ENCODE results near the gene ATRIP. TPM values are rescaled to one million over a fixed set of nuclear protein-coding genes. Genes with fewer than 3 reads are reported as not detected.
"Not testable (repeated sequence)": the region's sequence is repeated elsewhere in the genome, so short reads cannot be mapped to it uniquely, and the experiment has no call there.

ATRIP gene
- total RNA-seq, 6 donors from 2014 or later: 5.1 to 10.5 (median 6.5) TPM

DNA sequence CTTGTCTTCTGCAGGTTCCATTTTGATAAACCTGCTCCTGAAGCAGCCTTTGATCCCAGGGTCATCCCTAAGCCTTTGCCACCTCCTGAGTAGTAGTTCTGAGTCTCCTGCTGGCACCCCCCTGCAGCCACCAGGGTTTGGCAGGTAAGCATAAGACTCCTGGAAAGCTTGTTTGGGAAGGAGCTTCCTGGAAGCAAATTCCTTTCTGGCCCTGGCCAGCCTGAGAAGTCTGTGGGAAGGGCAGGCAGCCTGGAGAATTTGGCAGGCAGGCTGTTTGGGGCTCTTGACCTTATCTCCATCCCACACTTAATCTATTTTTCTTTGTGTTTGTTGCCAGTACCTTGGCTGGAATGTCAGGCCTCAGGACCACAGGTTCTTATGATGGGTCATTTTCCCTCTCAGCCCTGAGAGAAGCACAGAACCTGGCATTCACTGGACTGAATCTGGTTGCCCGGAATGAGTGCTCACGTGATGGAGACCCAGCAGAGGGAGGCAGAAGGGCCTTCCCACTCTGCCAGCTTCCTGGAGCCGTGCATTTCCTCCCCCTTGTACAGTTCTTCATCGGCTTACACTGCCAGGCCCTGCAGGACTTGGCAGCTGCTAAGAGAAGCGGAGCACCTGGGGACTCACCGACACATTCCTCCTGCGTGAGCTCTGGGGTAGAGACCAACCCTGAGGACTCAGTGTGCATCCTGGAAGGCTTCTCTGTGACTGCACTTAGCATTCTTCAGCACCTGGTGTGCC, 13.4 kb downstream of the ATRIP start:
- Histone ChIP-seq H3K27ac (no peak overlapping the region), H3K9me3 (no peaks in the 10 kb centered on the region), H3K36me3 (peaks cover 5 to 79% (median 47%) of the 10 kb centered on the region in 4 donors), H3K4me3 (no peak overlapping the region), H3K4me1 (peaks cover 2 to 5% (median 3%) of the 10 kb centered on the region in 4 donors), H3K27me3 (no peaks in the 10 kb centered on the region)
- TF ChIP-seq EP300 (IDR thresholded peaks at IDR 0.05): no peak
- no peak for TF ChIP-seq POLR2AphosphoS5 (IDR thresholded peaks at IDR 0.05)
- no peak for TF ChIP-seq POLR2A (IDR thresholded peaks at IDR 0.05)
- TF ChIP-seq, protein P1, sequence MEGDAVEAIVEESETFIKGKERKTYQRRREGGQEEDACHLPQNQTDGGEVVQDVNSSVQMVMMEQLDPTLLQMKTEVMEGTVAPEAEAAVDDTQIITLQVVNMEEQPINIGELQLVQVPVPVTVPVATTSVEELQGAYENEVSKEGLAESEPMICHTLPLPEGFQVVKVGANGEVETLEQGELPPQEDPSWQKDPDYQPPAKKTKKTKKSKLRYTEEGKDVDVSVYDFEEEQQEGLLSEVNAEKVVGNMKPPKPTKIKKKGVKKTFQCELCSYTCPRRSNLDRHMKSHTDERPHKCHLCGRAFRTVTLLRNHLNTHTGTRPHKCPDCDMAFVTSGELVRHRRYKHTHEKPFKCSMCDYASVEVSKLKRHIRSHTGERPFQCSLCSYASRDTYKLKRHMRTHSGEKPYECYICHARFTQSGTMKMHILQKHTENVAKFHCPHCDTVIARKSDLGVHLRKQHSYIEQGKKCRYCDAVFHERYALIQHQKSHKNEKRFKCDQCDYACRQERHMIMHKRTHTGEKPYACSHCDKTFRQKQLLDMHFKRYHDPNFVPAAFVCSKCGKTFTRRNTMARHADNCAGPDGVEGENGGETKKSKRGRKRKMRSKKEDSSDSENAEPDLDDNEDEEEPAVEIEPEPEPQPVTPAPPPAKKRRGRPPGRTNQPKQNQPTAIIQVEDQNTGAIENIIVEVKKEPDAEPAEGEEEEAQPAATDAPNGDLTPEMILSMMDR (IDR thresholded peaks at IDR 0.05): no peak
- ATAC-seq (ENCODE audit: low FRiP score in 2 of 2) (peak; percentile 13 to 20), DNase-seq (no peak)
- 31 to 65% methylated on average over 4 to 7 of the region's 7 CpGs for WGBS, 2 donors

DNA sequence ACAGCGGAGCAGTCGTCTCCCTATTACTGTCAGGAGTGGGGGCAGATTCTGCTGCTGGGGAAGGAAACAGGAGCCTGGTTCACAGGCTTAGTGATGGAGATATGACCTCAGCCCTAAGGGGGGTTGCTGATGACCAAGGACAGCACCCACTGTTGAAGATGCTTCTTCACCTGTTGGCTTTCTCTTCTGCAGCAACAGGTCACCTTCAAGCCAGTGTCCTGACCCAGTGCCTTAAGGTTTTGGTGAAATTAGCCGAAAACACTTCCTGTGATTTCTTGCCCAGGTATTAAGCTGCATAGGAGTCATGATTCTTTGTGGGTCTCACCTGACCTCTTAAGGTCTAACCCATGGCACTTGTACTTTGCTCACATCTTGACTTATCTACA, 14.0 kb downstream of the ATRIP start:
- Histone ChIP-seq H3K4me3 (no peak overlapping the region), H3K9me3 (no peaks in the 10 kb centered on the region), H3K27ac (no peak overlapping the region), H3K4me1 (peaks cover 7 to 11% (median 8%) of the 10 kb centered on the region in 4 donors), H3K27me3 (no peaks in the 10 kb centered on the region), H3K36me3 (peaks cover 5 to 74% (median 44%) of the 10 kb centered on the region in 4 donors)
- TF ChIP-seq EP300 (IDR thresholded peaks at IDR 0.05): no peak
- TF ChIP-seq, protein P1 (IDR thresholded peaks at IDR 0.05): no peak
- TF ChIP-seq POLR2AphosphoS5 (IDR thresholded peaks at IDR 0.05): no peak
- no peak for TF ChIP-seq POLR2A (IDR thresholded peaks at IDR 0.05)
- no peak for DNase-seq
- WGBS, 2 donors: 89 to 92% methylated on average over 1 to 3 of the region's 3 CpGs
- ATAC-seq (ENCODE audit: low FRiP score in 2 of 2): no peak

DNA sequence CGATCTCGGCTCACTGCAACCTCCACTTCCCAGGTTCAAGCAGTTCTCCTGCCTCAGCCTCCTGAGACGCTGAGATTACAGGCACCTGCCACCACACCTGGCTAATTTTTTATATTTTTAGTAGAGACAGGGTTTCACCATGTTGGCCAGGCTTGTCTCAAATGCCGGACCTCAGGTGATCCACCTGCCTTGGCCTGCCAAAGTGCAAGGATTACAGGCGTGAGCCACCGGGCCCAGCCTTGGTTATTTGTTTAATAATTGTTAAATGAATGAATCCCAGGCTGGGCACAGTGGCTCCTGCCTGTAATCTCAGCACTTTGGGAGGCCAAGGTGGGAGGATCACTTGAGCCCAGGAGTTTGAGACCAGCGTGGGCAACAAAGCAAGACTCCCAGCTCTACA, 15.2 kb downstream of the ATRIP start:
- not testable (repeated sequence) for H3K4me3 ChIP-seq; H3K27me3 ChIP-seq; ATAC-seq (ENCODE audit: low FRiP score in 2 of 2); H3K9me3 ChIP-seq; DNase-seq; H3K27ac ChIP-seq
- H3K36me3 ChIP-seq: peaks cover 5 to 68% (median 35%) of the 10 kb centered on the region in 4 donors
- 87 to 93% methylated on average over 7 of the region's 7 CpGs for WGBS, 2 donors
- peaks cover 10 to 17% (median 16%) of the 10 kb centered on the region in 4 donors for H3K4me1 ChIP-seq

DNA sequence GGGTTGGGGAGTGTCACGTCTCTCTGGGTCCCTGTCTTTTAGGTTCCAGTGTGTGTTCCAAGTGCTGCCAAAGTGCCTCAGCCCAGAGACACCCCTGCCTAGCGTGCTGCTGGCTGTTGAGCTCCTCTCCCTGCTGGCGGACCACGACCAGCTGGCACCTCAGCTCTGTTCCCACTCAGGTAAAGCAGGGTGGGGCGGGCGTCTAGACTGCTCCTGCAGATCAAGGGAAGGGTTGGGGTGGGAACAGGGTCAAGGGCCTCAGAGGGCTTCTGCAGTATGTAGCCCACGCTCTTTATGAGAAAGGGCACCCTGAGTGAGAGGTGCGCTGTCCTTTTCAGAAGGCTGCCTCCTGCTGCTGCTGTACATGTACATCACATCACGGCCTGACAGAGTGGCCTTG, 17.2 kb downstream of the ATRIP start:
- Histone ChIP-seq H3K4me3 (no peak overlapping the region), H3K36me3 (peaks cover 5 to 68% (median 46%) of the 10 kb centered on the region in 4 donors), H3K4me1 (peaks cover 30 to 37% (median 34%) of the 10 kb centered on the region in 4 donors), H3K27ac (peak overlapping the region in 2 of 4 donors; percentile 46 to 100), H3K27me3 (no peaks in the 10 kb centered on the region), H3K9me3 (no peaks in the 10 kb centered on the region)
- ATAC-seq (ENCODE audit: low FRiP score in 2 of 2) (no peak), DNase-seq (peak in 1 of 2 donors; percentile 35)
- TF ChIP-seq, protein P1 (IDR thresholded peaks at IDR 0.05): no peak
- TF ChIP-seq POLR2AphosphoS5 (IDR thresholded peaks at IDR 0.05): no peak
- TF ChIP-seq POLR2A (IDR thresholded peaks at IDR 0.05): no peak
- TF ChIP-seq EP300 (IDR thresholded peaks at IDR 0.05): no peak
- 82 to 83% methylated on average over 8 to 9 of the region's 9 CpGs for WGBS, 2 donors

DNA sequence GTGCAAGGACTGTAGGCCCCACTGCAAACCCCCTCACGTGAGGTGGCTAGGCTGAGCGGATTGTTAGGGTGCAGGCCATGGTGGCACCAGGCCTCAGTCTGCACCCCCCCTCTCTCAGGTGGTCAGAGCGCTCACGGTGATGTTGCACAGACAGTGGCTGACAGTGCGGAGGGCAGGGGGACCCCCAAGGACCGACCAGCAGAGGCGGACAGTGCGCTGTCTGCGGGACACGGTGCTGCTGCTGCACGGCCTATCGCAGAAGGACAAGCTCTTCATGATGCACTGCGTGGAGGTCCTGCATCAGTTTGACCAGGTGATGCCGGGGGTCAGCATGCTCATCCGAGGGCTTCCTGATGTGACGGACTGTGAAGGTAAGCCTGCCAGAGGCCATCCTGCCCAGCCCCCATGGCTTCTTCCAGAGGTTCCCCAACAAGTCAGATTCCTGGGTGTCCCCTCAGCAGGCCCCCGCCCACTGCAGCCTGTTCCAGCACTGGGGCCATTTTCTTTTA, 18.2 kb downstream of the ATRIP start:
- TF ChIP-seq POLR2AphosphoS5 (IDR thresholded peaks at IDR 0.05): no peak
- TF ChIP-seq, protein P1 (IDR thresholded peaks at IDR 0.05): no peak
- no peak for TF ChIP-seq POLR2A (IDR thresholded peaks at IDR 0.05)
- TF ChIP-seq EP300 (IDR thresholded peaks at IDR 0.05): no peak
- Histone ChIP-seq H3K27me3 (no peaks in the 10 kb centered on the region), H3K27ac (peak overlapping the region; percentile 97 to 100 (median 98)), H3K36me3 (peaks cover 2 to 68% (median 46%) of the 10 kb centered on the region in 4 donors), H3K4me1 (peaks cover 40 to 47% (median 43%) of the 10 kb centered on the region in 4 donors), H3K4me3 (no peak overlapping the region), H3K9me3 (no peaks in the 10 kb centered on the region)
- peak in 1 of 2 donors; percentile 71 for DNase-seq
- no peak for ATAC-seq (ENCODE audit: low FRiP score in 2 of 2)
- 93 to 98% methylated on average over 11 to 16 of the region's 17 CpGs for WGBS, 2 donors

Measured in upper lobe of left lung (tissue), 6 donors.